Liver (tissue), 9 donors: Measurements from ENCODE around the gene ANGPT4. TPM values are rescaled to one million over a fixed set of nuclear protein-coding genes. Genes with fewer than 3 reads are reported as not detected.

Source experiments
- DNase-seq: peaks from one replicate; pipeline ENCODE4 v3.0.0-alpha.2; 2017; ENCODE audit warnings: low spot score
- H3K27ac ChIP-seq, 2 donors: one replicate each; pipeline ENCODE4 v1.7.0; 2013; ENCODE audit warnings: inconsistent platforms in 2 of 2, low read length in 2 of 2, control low read depth in 1 of 2, low read depth in 1 of 2, mild to moderate bottlenecking in 1 of 2
- H3K27me3 ChIP-seq, 4 donors: one replicate each; pipeline versions ENCODE4 v1.6.1 to v1.7.0; 2013; ENCODE audit warnings: low read length in 3 of 4, inconsistent platforms in 1 of 4, mild to moderate bottlenecking in 1 of 4, moderate library complexity in 1 of 4; ENCODE audit not compliant: control insufficient read depth in 4 of 4, insufficient read depth in 4 of 4
- H3K36me3 ChIP-seq, 4 donors: one replicate each; pipeline versions ENCODE4 v1.6.1 to v1.7.0; 2013; ENCODE audit warnings: low read length in 3 of 4, mild to moderate bottlenecking in 3 of 4, low read depth in 1 of 4, moderate library complexity in 1 of 4; ENCODE audit not compliant: control insufficient read depth in 4 of 4, insufficient read depth in 3 of 4
- H3K4me1 ChIP-seq, 4 donors: one replicate each; pipeline versions ENCODE4 v1.6.1 to v1.7.0; 2013; ENCODE audit warnings: low read length in 3 of 4, mild to moderate bottlenecking in 3 of 4, moderate library complexity in 1 of 4; ENCODE audit not compliant: control insufficient read depth in 4 of 4, insufficient read depth in 4 of 4
- H3K4me3 ChIP-seq, 3 donors: one replicate each; pipeline versions ENCODE4 v1.6.1 to v1.7.0; 2013; ENCODE audit warnings: low read length in 3 of 3, control low read depth in 1 of 3, low read depth in 1 of 3, mild to moderate bottlenecking in 1 of 3
- H3K9ac ChIP-seq, 2 donors: one replicate each; pipeline ENCODE4 v1.7.0; 2013; ENCODE audit warnings: low read length in 2 of 2, mild to moderate bottlenecking in 2 of 2, moderate library complexity in 2 of 2, control low read depth in 1 of 2, low read depth in 1 of 2
- H3K9me3 ChIP-seq, 4 donors: one replicate each; pipeline versions ENCODE4 v1.6.1 to v1.7.0; 2013; ENCODE audit warnings: low read length in 3 of 4; ENCODE audit not compliant: control insufficient read depth in 4 of 4
- ATF3 ChIP-seq: IDR thresholded peaks from 2 replicates; pipeline ENCODE4 v1.6.1; 2016; ENCODE audit warnings: antibody characterized with exemption
- CTCF ChIP-seq: fragments of 150-350 bp; IDR thresholded peaks from 2 replicates; pipeline ENCODE4 v1.5.1; 2017; ENCODE audit warnings: improper control_type of control experiment, low read depth, low read length; ENCODE audit not compliant: missing input control
- FOXA1 ChIP-seq: IDR thresholded peaks from 2 replicates; pipeline ENCODE4 v1.6.1; 2016; ENCODE audit warnings: antibody characterized with exemption
- GABPA ChIP-seq, 2 donors: IDR thresholded peaks in 1 of 2; conservative IDR thresholded peaks in 1 of 2; 2 replicates each; pipeline ENCODE4 v1.6.1; 2016; ENCODE audit warnings: antibody characterized with exemption in 2 of 2, mild to moderate bottlenecking in 1 of 2, moderate library complexity in 1 of 2
- HNF4A ChIP-seq, 2 donors: conservative IDR thresholded peaks; 2 replicates each; pipeline ENCODE4 v1.6.1; 2016; ENCODE audit warnings: antibody characterized with exemption in 2 of 2, mild to moderate bottlenecking in 2 of 2
- HNF4G ChIP-seq: IDR thresholded peaks from 2 replicates; pipeline ENCODE4 v1.6.1; 2016; ENCODE audit warnings: antibody characterized with exemption
- MAX ChIP-seq: IDR thresholded peaks from 2 replicates; pipeline ENCODE4 v1.6.1; 2016; ENCODE audit warnings: antibody characterized with exemption
- RAD21 ChIP-seq, 2 donors: IDR thresholded peaks; 2 replicates each; pipeline ENCODE4 v1.6.1; 2016; ENCODE audit warnings: antibody characterized with exemption in 2 of 2, mild to moderate bottlenecking in 2 of 2
- REST ChIP-seq: IDR thresholded peaks from 2 replicates; pipeline ENCODE4 v1.6.1; 2016; ENCODE audit warnings: antibody characterized with exemption, mild to moderate bottlenecking
- YY1 ChIP-seq: IDR thresholded peaks from 2 replicates; pipeline ENCODE4 v1.6.1; 2016; ENCODE audit warnings: antibody characterized with exemption, mild to moderate bottlenecking
- WGBS: extraction: QIAGEN DNeasy Blood & Tissue Kit; methylation state at CpG from one replicate; pipeline ENCODE4 v1.1.7; 2013; 5-methylcytosine and 5-hydroxymethylcytosine counted together
- polyA plus RNA-seq, 2 donors: library from polyadenylated mRNA; stranded (reverse) in 1 of 2; unstranded in 1 of 2; fragments of 200-250 nt in 1 of 2; fragments of >200 nt in 1 of 2; fragmentation: Nextera tagmentation in 1 of 2; extraction: Ambion mirVana in 1 of 2; gene quantifications; one replicate each; pipeline versions ENCODE4 v1.2.1 to v1.2.3, GENCODE V29; 2013 to 2015
- total RNA-seq, 2 donors: library from RNA; depleted of rRNA; stranded (reverse); fragments of >200 nt; gene quantifications; one replicate each; pipeline ENCODE4 v1.2.3, GENCODE V29; 2014
- donor health status: healthy.
- donor health status: healthy.
- donor health status: healthy.
- donor health status: healthy.
- donor health status: healthy.

The ANGPT4 gene
- total and polyA plus RNA-seq, 4 donors: 0.05 to 0.13 (median 0.08) TPM

- no peaks in the 10 kb centered on the region for H3K9me3 ChIP-seq
- peak; percentile 41 for DNase-seq
Observed at GRCh38 chr20:878511-879307, 37.4 kb downstream of the ANGPT4 start.

GRCh38 chr20:877814-878213, 38.3 kb downstream of the ANGPT4 start:
- H3K27me3 ChIP-seq: no peaks in the 10 kb centered on the region
- no peak overlapping the region for H3K27ac ChIP-seq
- H3K4me1 ChIP-seq: no peaks in the 10 kb centered on the region
- H3K9ac ChIP-seq: no peak overlapping the region
- no peak for DNase-seq
- no peaks in the 10 kb centered on the region for H3K36me3 ChIP-seq
- H3K9me3 ChIP-seq: no peaks in the 10 kb centered on the region
- H3K4me3 ChIP-seq: no peak overlapping the region
- TF ChIP-seq CTCF (no peak), ATF3 (no peak), RAD21 (IDR thresholded peaks at IDR 0.05) (no peak)
- 73% methylated on average over 7 of the region's 7 CpGs for WGBS

More at GRCh38 chr20:878511-879307, 37.4 kb downstream of the ANGPT4 start:
- Histone ChIP-seq H3K27ac (no peak overlapping the region), H3K4me1 (no peaks in the 10 kb centered on the region), H3K36me3 (no peaks in the 10 kb centered on the region), H3K4me3 (no peak overlapping the region), H3K27me3 (no peaks in the 10 kb centered on the region), H3K9ac (no peak overlapping the region)
- TF ChIP-seq REST: peak; percentile 98
- TF ChIP-seq GABPA (IDR thresholded peaks at IDR 0.05 in 1 of 2, conservative IDR thresholded peaks at IDR 0.05 in 1 of 2): no peak
- TF ChIP-seq HNF4A (conservative IDR thresholded peaks at IDR 0.05): no peak
- TF ChIP-seq MAX: no peak
- WGBS: 52% methylated on average over 9 of the region's 9 CpGs

- DNase-seq: no peak
- 84% methylated on average over 4 of the region's 4 CpGs for WGBS
- H3K4me1 ChIP-seq: no peaks in the 10 kb centered on the region
- H3K9ac ChIP-seq: no peak overlapping the region
- no peaks in the 10 kb centered on the region for H3K36me3 ChIP-seq
- no peaks in the 10 kb centered on the region for H3K9me3 ChIP-seq
- no peaks in the 10 kb centered on the region for H3K27me3 ChIP-seq
- TF ChIP-seq FOXA1: no peak
- no peak for TF ChIP-seq GABPA (IDR thresholded peaks at IDR 0.05 in 1 of 2, conservative IDR thresholded peaks at IDR 0.05 in 1 of 2)
- TF ChIP-seq RAD21 (IDR thresholded peaks at IDR 0.05): no peak
- TF ChIP-seq REST: no peak
- no peak for TF ChIP-seq YY1
- no peak for TF ChIP-seq HNF4G
- no peak overlapping the region for H3K27ac ChIP-seq
- H3K4me3 ChIP-seq: no peak overlapping the region
Observed at GRCh38 chr20:875115-875514, 41.0 kb downstream of the ANGPT4 start.
